GM21515 (cell line): ENCODE measurements around the gene HLA-DQA1.
A peak's percentile ranks its signal among the peaks of the same experiment; 100 is the strongest.
"Not testable (repeated sequence)": the region's sequence is repeated elsewhere in the genome, so short reads cannot be mapped to it uniquely, and the experiment has no call there.

ENCODE experiments used
- ATAC-seq: cut with Tn5 transposase; IDR thresholded peaks from one replicate; pipeline ENCODE4 v1.9.1; 2021; ENCODE audit not compliant: unreplicated experiment

The HLA-DQA1 gene

DNA sequence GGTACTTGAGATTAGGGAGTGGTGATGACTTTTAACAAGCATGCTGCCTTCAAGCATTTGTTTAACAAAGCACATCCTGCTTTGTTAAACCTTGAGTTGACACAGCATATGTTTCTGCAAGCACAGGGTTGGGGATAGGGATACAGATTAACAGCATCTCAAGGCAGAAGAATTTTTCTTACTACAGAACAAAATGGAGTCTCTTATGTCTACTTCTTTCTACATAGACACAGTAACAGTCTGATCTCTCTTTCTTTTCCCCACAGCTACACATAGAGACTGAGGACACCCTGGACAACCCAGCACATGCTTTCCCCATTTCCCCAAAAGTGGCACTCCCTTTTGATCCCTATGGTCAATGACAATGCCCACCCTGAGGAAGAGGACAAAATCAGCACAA is 20.6 kb downstream of the HLA-DQA1 start:
- ATAC-seq, result not testable (repeated sequence)

DNA sequence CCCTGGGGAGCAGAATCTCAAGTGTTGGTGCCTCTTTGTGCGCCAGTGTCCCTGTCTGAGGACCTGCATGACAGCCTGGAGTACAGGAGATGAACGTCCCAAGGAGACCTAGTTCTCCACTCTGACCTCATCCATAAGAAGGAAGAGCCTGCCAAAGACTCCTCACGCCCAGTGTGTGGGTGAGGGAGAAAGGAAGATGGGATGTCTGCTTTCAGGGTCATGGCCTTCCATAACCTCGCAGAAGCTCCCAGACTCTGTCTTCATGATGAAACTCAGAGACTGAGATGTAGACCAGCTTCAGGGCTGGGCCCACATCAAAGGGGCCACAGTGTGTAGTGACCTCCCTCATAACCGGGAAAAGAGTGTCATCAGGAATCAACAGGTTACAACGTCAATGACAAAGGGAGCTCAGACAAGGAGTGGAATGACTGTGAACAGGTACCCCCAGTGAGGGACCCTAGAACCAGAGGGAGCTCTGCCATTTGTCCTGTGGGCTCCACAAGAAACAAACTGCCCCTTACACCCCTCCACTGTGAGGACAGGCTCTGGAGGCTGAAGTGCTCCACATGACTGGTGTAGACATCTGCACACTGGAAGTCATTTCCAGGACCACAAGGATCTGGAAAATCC is 21.2 kb downstream of the HLA-DQA1 start:
- ATAC-seq, result no peak

DNA sequence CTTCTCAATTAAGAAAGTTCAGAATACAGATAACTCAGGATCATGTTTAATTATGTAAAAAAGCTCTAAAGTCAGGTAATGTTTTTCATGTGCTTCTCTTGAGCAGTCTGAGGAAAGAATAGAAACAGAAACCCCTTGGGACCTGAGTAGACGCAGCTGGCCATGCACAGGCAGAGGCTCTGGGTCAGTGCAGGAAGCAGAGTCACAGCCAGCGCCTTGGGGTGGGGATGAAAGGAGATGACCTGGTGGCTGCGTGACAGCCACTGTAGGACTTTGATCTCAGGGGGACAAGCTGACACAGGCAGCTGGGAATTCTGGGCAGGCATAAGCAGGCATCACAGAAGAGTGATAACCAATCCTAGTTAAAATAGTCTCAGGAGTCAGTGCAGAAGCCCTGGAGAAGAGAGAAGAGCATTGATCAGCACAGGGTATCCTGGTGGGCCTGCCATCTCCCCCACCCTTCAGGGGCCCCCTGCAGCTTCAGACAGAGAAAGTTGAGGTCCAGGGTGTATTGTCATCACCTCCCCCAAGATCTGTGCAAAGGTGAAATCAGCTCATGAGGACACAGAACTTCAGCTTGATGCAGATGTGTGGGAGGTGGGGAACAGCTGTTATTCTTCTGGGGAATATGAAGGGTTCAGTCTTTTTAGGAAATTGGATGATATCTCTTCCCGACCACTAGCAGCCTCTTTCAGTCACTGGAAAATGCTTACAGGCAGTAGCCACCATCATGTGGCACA is 22.8 kb downstream of the HLA-DQA1 start:
- peak; percentile 58 for ATAC-seq

DNA sequence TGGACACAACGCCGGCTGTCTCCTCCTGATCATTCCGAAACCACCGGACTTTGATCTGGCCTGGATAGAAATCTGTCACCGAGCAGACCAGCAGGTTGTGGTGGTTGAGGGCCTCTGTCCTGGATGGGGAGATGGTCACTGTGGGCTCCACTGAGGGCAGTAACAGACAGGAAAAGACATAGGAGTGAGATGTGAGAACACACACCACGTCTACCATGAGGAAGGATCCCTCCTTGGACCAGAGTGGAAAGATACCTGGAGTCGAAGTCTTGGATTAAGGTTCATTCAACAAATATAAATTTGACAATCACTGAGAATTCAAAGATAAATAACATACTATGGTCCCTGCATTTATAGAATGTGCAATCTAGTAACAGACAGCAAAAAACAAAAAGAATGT is 24.9 kb downstream of the HLA-DQA1 start:
- ATAC-seq, result no peak

DNA sequence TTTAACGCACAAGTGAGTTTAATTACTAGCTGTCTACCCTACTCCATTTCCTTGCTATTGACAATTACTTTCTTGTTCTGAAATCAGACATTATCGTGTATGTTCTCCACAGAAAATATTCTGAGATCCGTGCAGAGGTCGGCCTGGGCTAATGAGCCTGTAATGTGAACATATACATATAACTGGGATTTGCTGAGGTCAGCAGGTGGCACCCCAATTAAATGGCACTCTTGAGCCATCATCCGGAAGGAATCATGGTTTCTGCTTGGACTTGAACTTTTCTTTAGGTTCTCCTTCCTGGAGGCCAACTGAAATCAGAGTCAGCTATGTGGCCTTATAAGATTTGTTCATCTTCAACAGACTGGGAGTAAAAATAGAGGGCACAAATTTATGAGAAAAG is 25.6 kb downstream of the HLA-DQA1 start:
- ATAC-seq, result no peak

DNA sequence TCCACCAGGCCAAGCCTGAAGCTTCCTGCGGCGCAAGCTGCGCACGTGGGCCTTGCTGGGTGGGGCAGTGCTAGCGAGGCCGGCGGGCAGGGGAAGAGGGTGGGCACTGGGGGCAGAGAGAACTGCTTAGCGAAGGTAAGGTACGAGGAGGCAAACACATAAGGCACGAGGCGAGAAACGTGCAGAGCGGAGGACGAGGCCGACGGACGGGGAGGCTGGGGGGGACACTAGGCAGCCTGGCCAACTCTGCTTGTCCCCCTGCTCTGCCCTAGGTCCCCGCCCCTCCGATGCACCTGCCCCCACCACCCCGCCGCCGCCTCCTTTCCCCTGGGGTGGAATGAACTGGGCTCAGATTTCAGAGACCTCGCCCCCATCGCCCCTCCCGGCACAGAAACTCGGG is 27.1 kb downstream of the HLA-DQA1 start:
- ATAC-seq, result no peak

DNA sequence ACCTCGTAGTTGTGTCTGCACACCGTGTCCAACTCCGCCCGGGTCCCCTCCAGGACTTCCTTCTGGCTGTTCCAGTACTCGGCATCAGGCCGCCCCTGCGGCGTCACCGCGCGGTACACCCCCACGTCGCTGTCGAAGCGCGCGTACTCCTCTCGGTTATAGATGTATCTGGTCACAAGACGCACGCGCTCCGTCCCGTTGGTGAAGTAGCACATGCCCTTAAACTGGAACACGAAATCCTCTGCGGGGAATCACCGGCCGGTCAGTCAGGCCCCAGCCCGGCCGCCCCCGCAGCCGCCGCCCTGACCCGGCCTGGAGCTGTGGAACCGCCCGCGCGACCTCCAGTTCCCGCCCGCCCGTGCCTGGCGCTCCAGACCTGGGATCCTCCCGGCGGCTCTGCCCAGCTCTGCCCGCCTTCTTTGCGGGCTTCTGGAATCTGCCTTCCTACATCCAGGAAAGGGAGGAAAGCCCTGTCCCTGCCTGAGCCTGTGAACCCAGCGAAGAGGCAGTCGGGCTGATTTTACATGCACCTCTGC is 27.7 kb downstream of the HLA-DQA1 start:
- no peak for ATAC-seq

DNA sequence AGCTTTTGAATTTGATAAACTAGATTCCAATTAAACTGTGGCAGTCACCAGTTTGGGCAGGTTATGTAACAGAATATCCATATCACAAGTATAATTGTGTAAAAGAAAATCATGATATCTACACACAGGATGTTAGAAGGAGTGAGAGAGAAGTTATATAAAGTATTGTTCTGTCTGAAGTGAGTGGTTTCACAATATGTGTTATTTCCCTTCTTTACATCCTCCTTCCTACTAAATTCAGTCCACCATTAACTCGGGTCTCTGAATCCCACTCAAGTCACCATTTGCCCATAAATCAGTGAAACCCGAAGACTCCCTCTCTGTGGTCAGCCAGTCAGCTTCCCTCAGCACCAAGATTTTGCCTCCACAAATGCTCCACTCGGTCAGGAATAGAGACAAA is 28.5 kb downstream of the HLA-DQA1 start:
- ATAC-seq, result no peak

DNA sequence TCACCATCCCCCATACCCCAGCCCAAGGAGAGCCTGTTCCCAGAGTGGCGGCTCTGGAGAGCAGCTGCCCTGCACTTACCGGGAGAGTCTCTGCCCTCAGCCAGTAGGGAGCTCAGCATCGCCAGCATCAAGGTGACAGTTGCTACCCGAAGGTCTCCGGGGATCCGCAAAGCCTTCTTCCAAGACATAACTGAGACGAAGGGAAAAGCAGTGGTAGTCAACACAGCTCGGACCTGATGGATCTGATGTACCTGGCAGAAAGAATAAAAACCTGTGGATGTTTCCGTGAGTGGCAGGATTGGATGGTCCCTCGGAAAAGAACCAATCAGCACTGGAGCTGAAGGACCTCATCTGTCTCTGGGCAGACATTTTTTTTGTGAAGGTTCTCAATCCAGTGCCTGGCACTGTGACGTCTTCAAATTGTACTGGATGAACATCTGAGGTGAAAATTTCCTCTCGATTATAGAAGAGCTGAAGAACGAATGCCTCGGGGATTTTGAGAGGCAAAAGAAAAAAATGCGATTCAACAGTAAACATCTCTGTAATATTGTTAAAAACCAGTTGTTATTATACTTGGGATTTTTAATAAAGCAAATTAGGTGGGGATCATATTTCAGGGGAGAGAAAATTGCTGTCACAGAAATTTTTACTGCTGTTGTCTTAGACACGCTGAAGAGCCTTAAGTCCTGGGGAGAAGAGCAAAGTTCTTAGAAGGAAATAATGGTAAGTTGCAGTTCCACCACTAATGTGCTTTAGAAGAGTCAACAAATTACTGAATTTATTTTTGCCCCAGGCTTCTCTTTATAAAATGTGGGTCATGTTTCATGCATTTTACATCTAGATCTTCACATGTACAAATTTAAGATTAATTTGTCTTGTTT is 29.5 kb downstream of the HLA-DQA1 start, which contains the start of gene HLA-DQB1:
TSS of gene HLA-DQB1 (minus strand) at position 238 of the 881 bp plus-strand sequence. CDS start at position 188, 50 bp downstream.
- peak; percentile 69 for ATAC-seq

DNA sequence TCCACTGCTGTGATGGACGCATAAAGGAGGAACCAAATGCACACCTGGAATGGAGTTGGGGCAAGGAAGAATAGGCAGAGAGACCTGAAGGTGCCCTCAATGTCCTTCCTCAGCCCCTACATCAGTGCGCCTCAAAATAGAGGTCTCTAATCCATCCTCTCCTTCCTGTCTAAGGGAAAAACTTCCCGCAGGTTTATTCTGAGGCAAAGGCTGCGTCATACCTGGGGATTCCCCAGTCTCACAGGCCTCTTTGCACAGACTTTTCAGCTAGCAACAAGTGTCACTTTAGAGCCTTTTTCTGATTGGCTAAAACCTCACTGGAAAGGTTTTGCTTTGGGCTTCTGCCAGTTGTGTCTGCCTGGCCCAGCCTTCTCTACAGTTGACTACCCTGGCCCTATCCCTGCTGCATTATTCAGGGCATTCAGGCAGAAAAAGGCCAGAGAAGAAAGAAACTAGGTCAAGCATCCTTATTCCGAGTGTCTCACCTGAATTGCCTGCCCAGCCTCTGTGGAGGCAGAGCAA is 31.1 kb downstream of the HLA-DQA1 start:
- ATAC-seq, result peak; percentile 67

DNA sequence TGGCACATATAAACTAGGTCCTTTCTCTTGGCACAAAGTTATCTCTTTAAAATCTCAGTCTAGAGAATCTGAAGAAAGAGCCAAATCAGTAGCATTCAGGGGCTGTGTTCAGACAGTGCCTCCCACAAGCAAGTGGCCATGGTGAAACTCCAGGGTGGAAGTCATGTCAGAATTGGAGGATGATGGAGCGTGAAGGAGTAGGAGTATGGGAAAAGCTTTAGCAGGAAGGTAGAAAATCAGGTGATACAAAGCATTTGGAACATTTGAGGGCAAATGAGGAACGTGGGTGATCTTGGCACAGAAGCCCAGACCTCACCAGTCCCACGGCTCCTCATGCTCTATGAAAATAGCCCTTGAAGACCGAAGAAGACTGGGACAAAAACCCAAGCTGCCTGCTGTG is 32.0 kb downstream of the HLA-DQA1 start:
- ATAC-seq, result no peak

DNA sequence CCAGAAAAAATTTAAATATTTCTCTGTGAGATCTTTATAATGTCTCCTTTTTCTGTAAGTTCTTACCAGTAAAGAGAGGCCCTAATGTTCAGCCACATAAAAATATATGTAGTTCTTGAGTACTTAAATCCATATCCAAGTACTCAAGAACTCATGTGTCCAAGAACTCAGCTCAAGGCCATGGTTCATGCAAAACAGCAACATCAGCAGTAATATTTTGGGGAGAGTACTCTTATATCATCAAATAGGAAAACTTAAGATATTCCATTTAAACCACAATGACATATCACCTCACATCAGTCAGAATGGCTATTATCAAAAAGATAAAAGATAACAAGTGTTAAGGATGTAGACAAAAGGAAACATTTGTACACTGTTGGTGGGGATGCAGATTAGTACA is 32.7 kb downstream of the HLA-DQA1 start:
- no peak for ATAC-seq

DNA sequence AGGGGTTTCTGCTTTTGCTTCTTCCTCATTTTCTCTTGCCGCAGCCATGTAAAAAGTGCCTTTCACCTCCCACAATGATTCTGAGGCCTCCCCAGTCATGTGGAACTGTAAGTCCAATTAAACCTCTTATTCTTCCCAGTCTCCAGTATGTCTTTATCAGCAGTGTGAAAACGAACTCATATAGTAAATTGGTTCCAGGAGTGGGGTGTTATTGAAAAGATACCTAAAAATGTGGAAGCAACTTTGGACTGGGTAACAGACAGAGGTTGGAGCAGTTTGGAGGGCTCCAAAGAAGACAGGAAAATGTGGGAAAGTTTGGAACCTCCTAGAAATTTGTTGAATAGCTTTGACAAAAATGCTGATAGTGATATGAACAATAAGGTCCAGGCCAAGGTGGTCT is 34.7 kb downstream of the HLA-DQA1 start:
- ATAC-seq, result not testable (repeated sequence)

DNA sequence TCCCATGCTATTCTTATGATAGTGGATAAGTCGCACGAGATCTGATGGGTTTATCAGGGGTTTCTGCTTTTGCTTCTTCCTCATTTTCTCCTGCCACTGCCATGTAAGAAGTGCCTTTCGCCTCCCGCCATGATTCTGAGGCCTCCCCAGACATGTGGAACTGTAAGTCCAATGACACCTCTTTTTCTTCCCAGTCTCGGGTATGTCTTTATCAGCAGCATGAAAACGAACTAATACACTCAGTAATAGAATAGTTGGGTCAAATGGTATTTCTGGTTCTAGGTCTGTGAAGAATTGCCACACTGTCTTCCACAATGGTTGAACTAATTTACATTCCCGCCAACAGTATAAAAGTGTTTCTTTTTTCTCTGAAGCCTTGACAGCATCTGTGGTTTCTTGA is 36.9 kb downstream of the HLA-DQA1 start:
- not testable (repeated sequence) for ATAC-seq

DNA sequence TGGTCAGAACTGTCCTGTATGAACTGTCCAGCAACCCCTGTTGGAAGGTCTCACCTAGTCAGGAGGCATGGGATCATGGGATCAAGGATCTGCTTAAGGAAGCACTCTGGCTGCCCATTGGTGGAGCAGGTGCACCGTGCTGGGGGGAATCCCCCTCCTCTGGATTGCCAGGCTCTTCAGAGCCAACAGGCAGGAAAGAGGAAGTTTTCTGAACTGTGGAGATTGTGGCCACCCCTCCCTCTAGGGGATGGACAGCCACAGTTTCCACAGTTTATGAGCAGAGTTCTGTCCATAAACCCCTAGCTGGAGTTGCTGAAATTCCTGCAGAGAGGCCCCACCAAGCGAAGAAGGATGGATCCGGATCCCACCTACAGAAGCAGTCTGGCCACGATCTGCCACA is 42.3 kb downstream of the HLA-DQA1 start:
- no peak for ATAC-seq

DNA sequence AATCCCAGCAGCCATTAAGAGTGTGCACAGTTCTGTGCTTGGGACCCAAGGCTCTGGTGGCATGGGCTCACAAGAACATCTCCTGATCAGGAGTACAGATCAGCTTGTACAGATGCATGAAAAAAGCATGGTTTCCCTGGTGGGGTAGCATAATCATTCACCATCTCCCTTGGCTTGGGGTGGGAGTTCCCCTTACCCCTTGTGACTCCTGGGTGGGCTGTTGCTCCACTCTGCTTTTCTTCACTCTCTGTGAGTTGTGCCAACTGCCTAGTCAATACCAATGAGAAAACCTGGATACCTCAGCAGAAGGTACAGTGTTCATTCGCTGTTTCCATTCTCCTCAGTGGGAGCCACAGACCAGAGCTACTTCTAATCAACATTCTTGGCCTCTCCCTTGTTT is 42.8 kb downstream of the HLA-DQA1 start:
- ATAC-seq, result no peak

DNA sequence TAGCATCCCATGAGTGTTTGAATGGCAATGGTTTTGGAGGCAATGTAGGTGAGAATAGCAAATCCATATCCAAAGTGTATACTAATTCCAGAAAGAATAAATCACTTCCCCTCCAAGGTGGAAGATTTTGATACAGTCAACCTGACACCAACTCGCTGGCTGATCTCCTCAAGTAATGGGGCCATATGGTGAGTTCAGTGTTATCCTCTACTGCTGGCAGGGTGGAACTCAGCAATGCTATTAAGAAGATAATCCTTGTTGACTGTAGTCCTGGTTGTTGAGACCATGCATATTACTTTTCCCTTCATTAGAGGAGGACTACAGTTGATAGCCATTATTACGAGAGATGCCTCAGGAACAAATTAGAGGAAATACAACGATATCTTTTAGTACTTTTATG is 47.0 kb downstream of the HLA-DQA1 start:
- ATAC-seq, result no peak

DNA sequence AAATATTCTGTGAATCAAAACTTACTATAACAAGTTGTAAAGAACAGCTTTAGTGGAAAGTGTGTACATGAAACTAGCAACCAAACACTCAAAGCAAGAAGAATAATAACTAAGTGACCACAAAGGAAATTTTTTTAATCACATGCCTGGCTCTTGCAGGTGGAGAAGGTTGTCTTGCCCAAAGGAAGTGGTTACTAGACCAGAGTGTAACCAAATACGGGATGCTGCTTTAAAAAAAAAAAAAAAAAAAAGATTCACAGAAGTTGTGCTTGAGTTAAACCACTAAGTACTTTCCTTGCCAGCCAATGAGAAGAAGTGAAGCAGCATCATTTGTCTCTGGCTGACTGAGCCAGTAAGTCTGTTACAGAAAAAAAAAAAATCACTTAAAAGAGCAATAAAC is 48.4 kb downstream of the HLA-DQA1 start:
- ATAC-seq, result peak; percentile 67

DNA sequence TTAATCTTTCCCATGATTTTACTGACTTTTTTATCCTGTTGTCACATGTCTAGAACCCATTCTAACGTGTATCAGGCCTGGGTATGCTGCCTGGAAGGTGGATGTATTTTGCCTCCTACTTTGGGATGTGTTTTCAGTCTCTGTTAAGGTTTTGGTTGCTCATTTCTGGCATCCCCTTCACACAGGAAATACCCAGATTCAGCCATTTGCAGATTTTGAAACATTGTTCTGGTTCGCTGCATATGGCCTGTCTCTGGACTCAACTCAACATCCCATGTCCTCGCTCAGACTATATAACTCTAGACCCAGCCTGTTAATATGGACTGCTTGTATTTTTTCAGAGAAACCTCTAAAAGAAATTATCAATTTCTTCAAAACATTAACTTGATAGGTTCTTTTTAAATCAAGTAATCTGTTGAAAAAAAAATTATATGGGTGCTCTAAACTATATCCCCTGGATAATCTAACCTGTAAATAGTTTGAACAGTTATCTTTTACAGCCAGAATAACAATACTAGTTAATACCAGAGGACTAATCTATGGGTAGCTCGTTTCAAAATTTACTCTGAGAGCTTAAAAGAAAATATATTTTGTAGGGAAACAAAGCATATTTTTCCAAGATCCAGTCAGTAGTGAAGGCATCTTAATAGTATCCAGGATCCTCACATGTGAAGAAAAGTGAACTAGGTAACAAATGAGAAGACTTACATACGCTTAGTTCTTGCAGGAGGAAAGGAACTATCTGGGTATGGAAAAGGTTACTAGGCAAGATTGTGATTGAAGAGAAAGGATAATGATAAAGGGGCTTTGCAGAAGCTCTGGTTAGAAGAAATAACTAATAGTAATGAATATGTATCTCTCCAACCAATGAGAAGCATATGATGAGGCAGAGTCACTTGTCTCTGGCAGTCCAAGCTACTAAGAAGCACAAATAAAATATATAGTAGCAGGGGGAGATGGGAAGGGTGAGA is 52.6 kb downstream of the HLA-DQA1 start:
- ATAC-seq, result no peak

DNA sequence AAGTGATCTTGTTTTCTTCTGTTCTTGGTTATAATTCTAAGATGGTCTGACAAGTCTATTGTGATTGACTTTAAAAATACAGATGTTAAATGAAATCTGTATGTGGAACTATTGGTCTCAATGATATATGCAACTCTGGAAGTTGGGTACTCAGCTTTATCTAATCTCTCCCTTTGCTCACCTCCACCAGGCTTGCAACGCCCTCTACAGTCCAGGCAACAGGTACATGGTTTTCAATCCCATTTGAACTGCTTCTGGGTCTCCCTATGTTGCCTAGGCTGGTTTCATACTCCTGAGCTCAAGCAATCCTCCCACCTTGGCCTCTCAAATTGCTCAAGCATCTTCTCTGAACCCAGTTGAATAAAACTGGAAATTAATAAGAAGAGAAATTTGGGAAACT is 54.8 kb downstream of the HLA-DQA1 start:
- ATAC-seq, result no peak
